Measurements from ENCODE around the gene ALDH18A1. TPM values are rescaled to one million over a fixed set of nuclear protein-coding genes. Genes with fewer than 3 reads are reported as not detected.

The ALDH18A1 gene
- total and polyA plus RNA-seq, 2 of the 8 experiments (the other 6 are each of a cell fraction or from before 2014, with no cell fraction given) = 59.6 to 128 TPM

- TF ChIP-seq RXRA (IDR thresholded peaks at IDR 0.05; ENCODE audit: insufficient read depth, low read depth, low read length) (no peak), TBP (IDR thresholded peaks at IDR 0.05; ENCODE audit: low read depth, low read length) (no peak), YY1 (IDR thresholded peaks at IDR 0.05; ENCODE audit: low read depth, low read length) (no peak), KDM5A (IDR thresholded peaks at IDR 0.05; ENCODE audit: low read length) (no peak), MAX (IDR thresholded peaks at IDR 0.05) (no peak)
These were observed 7.0 kb upstream of the ALDH18A1 start (continued) for GRCh38 chr10:95663496-95663895.

Data from H1 (cell line).